HG02759 (cell line): ENCODE data around the gene DDX59.

ENCODE experiments used
- ATAC-seq: cut with Tn5 transposase; IDR thresholded peaks from one replicate; pipeline ENCODE4 v1.9.1; 2021; ENCODE audit warnings: mild to moderate bottlenecking, moderate library complexity; ENCODE audit not compliant: unreplicated experiment

DDX59 gene

GRCh38 chr1:200671235-200671786 lies 1.6 kb upstream of the DDX59 start:
- no peak for ATAC-seq

GRCh38 chr1:200670242-200671118 lies 773 bp upstream of the DDX59 start:
- peak; percentile 20 for ATAC-seq

- ATAC-seq, result no peak
Measured at GRCh38 chr1:200668514-200669313, 993 bp downstream of the DDX59 start.

GRCh38 chr1:200666309-200666708 lies 3.4 kb downstream of the DDX59 start:
- ATAC-seq, result no peak

- no peak for ATAC-seq
Measured at GRCh38 chr1:200665861-200666260, 3.8 kb downstream of the DDX59 start.

- ATAC-seq, result no peak
Measured at GRCh38 chr1:200660719-200661118, 9.0 kb downstream of the DDX59 start.

- no peak for ATAC-seq
Measured at GRCh38 chr1:200659269-200659668, 10.4 kb downstream of the DDX59 start.

- ATAC-seq, result no peak
Measured at GRCh38 chr1:200658037-200658818, 11.5 kb downstream of the DDX59 start.

GRCh38 chr1:200654660-200655059 lies 15.0 kb downstream of the DDX59 start:
- peak; percentile 93 for ATAC-seq

GRCh38 chr1:200653022-200653462 lies 16.7 kb downstream of the DDX59 start:
- no peak for ATAC-seq

- ATAC-seq, result no peak
Measured at GRCh38 chr1:200652378-200652777, 17.3 kb downstream of the DDX59 start.

- ATAC-seq, result no peak
Measured at GRCh38 chr1:200646515-200646914, 23.2 kb downstream of the DDX59 start.

- no peak for ATAC-seq
Measured at GRCh38 chr1:200644021-200644420, 25.7 kb downstream of the DDX59 start.

- ATAC-seq, result no peak
Measured at GRCh38 chr1:200642481-200642880, 27.2 kb downstream of the DDX59 start.

- no peak for ATAC-seq
Measured at GRCh38 chr1:200640963-200641401, 28.7 kb downstream of the DDX59 start.

- ATAC-seq, result no peak
Measured at GRCh38 chr1:200640373-200640962, 29.2 kb downstream of the DDX59 start.

- ATAC-seq, result no peak
Measured at GRCh38 chr1:200638073-200638472, 31.6 kb downstream of the DDX59 start.

- ATAC-seq, result no peak
Measured at GRCh38 chr1:200636681-200637080, 33.0 kb downstream of the DDX59 start.

GRCh38 chr1:200634261-200635122 lies 35.2 kb downstream of the DDX59 start:
- ATAC-seq, result no peak
